Fibroblast of pulmonary artery (primary cell): ENCODE results near the gene ZFHX3.

ENCODE experiments used
- DNase-seq: peaks from one replicate; pipeline ENCODE4 v3.0.0-alpha.2; 2010; ENCODE audit warnings: low read depth
- H3K4me3 ChIP-seq: replicated peaks from 2 replicates; pipeline ENCODE4 v1.5.1; 2011; ENCODE audit warnings: low read depth, mild to moderate bottlenecking, control low read depth, low read length, moderate library complexity
- TF ChIP-seq, protein P1 (sequence below): IDR thresholded peaks from 2 replicates; pipeline ENCODE4 v1.5.1; 2011; ENCODE audit warnings: mild to moderate bottlenecking, control low read depth, low read length, inconsistent platforms; ENCODE audit errors: missing control alignments

Gene ZFHX3

DNA sequence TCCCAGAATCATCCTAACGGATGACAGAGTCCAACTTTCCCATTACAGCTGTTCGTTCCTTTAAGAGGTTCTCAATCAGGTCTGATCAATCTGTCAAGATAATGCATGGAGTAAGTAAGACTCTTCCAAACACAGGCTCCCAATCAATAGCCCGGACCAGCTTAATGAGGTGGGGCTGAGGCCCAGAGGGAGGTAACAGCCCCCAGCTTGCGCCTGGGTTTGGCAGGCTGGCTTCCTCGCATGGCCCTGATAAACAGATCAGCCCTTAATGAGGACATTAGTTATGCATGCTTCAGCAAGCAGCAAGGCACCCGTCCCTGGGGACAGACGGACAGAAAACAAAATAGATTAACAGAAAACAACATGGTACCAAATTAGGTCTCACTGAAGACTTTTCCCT lies 145.7 kb downstream of the ZFHX3 start:
- TF ChIP-seq, protein P1, sequence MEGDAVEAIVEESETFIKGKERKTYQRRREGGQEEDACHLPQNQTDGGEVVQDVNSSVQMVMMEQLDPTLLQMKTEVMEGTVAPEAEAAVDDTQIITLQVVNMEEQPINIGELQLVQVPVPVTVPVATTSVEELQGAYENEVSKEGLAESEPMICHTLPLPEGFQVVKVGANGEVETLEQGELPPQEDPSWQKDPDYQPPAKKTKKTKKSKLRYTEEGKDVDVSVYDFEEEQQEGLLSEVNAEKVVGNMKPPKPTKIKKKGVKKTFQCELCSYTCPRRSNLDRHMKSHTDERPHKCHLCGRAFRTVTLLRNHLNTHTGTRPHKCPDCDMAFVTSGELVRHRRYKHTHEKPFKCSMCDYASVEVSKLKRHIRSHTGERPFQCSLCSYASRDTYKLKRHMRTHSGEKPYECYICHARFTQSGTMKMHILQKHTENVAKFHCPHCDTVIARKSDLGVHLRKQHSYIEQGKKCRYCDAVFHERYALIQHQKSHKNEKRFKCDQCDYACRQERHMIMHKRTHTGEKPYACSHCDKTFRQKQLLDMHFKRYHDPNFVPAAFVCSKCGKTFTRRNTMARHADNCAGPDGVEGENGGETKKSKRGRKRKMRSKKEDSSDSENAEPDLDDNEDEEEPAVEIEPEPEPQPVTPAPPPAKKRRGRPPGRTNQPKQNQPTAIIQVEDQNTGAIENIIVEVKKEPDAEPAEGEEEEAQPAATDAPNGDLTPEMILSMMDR: no peak
- no peak overlapping the region for H3K4me3 ChIP-seq
- DNase-seq: no peak

DNA sequence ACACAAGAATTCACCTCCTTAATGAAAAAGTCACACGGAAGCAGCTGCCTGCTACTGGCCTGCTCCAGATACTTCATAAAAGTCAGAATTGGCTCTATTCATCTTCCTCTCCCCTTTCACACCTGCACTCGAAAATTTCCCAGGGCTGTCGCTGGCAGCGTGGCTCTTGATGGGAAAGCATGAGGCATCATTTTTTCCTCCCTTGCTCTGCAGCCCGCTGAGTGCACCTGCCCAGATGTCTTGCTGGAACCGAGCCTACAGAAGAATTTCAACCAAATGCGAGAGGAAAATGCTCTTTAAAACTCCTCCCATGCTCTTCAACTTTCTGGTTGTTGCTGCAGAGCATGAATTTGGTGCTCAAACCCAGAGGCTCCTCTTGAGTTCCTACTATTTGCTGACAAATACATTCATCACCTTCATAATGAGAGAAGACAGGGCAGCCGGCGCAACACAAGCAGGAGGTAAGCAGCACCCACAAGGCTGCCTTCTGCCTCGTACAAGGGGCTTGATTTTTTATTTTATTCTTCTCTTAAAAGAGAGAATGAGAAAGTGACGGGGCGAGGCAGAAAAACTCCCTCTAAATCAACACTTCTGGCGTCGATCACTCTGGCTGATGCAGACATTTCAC lies 146.8 kb downstream of the ZFHX3 start:
- no peak overlapping the region for H3K4me3 ChIP-seq
- TF ChIP-seq, protein P1: no peak
- no peak for DNase-seq

DNA sequence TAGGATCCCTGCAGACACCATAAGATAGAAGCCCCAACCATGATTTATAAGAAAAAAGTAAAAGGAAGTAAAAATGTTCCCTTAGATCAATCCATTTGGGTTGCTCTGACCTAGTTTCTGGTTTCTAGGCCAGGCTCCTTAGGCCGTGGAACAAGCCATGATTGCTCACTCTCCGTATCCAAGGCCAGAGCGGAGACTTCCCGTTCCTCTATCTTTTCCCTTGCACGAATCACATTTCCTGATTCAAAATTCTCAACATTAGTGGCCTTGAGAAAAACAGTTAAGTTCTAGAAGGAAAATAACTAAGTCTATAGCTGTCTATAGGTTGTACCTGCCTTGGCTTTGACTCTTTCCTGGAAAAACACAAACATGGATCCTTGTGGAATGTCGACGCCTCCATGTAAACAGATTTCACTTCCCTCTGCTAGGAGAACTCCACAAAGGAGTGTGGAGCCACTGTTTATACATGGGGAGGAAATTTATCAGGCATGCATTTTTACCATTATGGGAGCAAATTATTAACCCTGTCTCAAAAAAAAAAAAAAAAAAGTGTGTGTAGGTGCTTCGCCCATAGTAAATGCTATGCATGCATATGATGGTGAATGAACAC lies 149.6 kb downstream of the ZFHX3 start:
- TF ChIP-seq, protein P1: no peak
- no peak for DNase-seq
- no peak overlapping the region for H3K4me3 ChIP-seq

DNA sequence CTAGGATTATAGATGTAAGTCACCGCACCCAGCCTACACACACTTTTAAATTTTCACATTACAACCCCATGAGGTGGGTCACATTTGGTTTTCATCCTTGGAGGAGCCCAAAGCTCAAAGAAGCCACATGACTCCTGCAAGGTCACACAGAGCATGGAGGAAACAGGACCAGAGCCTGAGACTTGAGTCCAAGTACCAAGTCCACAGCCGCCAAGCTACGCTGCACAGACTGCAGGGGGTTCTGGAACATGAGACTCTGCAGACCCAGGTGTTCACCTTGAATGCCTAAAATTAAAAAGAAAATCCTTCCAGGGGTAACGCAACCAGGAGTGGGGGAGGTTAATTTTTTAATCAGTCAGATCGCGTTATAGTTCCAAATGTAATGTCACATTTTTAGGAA lies 150.2 kb downstream of the ZFHX3 start:
- TF ChIP-seq, protein P1: no peak
- DNase-seq: no peak
- no peak overlapping the region for H3K4me3 ChIP-seq

DNA sequence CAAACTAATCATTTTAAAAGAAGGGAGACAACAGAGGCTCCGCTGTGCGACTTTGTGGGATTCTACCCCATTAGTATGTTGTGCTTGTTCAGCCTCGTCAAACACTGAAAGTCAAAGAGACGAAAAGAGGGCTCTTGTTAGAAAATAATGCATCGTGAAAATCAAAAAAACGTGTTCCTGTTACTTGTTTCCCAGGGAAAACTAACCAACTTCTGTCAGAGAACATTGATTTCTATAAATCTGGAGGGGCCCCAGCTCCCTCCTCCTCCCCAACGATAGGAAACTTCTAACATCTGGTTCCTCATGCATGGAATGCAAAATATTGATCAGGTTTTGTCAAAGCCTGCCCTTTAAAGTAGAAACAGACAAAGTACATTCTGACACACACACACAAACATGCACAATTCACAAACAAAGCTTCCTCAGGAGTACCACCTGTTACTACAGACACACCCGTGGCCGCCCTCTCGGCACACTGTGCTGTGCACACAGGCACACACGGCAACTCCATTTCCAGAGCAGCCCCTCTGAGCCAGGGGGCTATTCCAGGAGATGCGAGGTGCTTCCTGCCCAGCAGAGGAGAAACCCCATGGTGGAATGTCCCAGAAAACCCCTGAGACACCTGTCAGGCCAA lies 151.3 kb downstream of the ZFHX3 start:
- DNase-seq: no peak
- TF ChIP-seq, protein P1: no peak
- H3K4me3 ChIP-seq: no peak overlapping the region

DNA sequence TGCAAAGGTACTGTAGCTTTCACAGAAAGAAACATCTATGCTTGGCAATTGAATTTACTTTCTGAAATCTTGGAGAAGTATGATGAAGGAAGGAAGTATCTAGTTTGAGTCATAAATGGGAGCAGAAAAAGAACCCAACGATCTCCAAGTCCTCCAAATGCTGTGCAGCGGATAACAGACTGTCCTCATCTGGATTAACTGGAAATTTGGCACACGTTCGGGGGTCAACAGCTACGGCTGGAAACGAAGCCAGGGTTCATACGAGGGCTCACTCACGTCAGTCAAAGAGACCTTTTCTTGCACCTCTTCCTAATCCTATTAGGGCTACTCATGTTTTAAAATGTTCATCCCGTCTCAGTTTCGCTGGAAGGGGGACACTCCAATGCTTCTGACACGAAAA lies 152.0 kb downstream of the ZFHX3 start:
- TF ChIP-seq, protein P1: no peak

More for the DNA sequence above, 152.0 kb downstream of the ZFHX3 start:
- H3K4me3 ChIP-seq: no peak overlapping the region
- no peak for DNase-seq
